Fibroblast of skin of left quadriceps (primary cell): ENCODE results near the gene SRL.
A peak's percentile ranks its signal among the peaks of the same experiment; 100 is the strongest.
"Not testable (repeated sequence)": the region's sequence is repeated elsewhere in the genome, so short reads cannot be mapped to it uniquely, and the experiment has no call there.

Experiments used
- DNase-seq, 2 experiments: peaks; one replicate each; pipeline ENCODE4 v3.0.0-alpha.2; 2013; ENCODE audit warnings: low read depth in 2 of 2

Gene SRL

DNA sequence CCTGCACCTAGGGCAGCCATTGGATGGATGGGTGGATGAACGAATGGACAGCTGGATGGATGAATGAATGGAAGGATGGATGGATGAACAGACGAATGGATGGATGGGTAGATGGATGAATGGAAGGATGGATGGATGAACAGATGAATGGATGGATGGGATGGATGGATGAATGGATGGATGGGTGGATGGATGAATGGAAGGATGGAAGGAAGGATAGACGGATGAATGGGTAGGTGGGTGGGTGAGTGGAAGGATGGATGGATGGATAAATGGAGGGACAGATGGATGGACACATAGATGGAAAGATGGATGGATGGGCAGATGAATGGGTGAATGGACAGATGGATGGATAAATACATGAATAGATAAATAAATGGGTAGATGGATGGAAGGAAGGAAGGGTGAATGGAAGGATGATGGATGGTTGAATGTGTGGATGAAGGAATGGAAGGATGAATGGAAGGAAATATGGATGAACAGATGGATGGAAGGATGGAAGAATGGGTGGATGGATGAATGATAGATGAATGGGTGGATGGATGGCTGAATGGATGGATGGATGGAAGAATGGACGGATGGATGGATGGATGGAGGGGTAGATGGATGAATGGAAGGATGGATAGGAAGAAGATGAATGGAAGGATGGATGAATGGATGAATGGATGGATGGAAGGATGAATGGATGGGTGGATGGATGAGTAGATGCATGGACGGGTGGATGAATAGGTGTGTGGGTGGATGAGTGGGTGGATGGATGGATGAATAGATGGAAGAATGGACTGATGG is 15.4 kb downstream of the SRL start:
- DNase-seq = no peak

DNA sequence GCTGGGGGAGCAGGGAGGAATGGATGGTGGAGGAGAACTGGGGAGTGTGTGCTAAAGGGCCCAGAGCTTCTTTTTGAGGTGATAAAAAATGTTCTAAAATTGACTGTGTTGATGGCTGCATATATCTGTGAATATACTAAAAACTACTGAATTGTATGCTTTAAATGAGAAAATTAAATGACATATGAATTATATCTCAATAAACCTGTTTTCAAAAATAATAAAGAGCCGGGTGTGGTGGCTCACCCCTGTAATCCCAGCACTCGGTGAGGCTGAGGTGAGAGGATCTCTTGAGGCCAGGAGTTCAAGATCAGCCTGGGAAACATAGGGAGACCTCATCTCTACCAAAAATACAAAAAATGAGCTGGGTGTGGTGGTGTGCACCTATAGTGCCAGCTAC is 16.8 kb downstream of the SRL start:
- no peak for DNase-seq

DNA sequence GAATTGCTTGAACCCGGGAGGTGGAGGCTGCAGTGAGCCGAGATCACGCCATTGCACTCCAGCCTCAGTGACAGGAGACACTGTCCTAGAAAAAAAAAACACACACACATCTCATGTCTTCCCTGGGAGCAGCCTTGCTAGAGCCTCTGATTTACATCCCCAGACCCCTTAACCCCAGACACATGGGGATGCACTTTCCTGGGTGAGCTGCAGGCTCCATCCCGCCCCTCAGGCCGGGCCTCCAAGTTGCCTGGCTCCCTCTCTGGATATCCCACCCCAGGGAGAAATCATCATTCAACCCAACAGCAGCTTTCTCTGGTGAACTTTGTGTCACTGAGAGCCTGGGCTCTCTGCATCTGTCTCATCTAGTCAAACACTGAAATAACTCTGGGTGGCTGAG is 21.5 kb downstream of the SRL start:
- no peak for DNase-seq

DNA sequence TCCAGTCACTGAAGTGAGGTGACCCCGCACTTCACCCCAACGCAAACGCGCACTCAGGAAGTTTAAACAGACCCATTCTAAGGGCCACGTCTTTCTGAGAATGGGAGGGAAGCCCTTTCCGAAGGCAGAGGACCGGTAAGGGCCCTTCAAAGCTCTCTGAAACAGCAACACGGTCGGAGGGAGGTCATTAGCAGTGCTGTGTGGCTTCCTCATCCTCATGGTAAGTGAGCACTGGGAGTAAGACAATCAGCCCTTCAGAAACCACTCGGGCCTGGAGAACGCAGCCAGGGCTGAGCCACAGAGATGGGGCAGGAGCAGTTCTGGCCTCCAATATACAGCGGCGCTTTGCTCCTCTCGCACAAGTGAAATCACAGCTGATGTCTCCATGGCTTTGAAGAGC is 23.7 kb downstream of the SRL start:
- no peak for DNase-seq

DNA sequence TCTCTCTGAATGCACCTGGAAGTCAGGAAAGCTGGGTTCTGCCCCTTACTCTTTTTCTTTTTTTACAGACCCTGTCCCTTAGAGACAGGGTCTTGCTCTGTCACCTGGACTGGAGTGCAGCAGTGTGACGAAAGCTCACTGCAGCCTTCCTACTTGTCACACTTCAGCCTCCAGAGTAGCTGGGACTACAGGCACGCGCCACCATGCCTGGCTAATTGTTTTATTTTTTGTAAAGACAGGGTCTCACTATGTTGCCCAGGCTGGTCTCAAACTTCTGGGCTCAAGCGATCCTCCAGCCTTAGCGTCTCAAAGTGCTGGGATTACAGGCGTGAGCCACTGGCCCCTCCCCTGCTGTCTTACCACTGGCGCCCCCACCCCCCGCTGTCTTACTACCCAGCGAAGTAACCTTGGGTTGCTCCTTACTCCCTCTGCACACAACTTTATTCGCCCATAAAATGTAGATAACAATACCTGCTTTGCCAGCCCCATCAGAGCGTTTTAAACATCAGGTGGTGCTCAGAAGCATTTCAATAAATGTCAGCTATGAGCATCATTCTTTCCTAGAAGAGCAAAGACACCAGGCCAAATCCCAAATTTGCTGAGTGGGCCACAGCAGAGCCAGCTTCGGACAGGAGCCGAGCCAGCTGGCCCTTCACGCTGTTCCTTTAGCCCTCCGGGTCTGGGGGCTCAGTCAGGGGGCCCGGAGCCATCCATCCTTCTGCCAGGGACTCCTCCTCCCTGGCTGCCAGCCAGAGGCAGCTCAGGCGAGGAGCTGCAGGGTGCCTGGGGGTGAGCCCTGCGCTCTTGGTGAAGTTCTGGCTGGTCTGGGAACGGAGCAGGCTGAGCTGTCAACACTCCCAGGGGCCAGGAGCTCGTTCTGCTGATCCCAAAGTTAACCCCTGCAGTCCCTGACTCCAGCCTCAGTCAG is 24.4 kb downstream of the SRL start:
- peak in 1 of 2 experiments; percentile 10 for DNase-seq

DNA sequence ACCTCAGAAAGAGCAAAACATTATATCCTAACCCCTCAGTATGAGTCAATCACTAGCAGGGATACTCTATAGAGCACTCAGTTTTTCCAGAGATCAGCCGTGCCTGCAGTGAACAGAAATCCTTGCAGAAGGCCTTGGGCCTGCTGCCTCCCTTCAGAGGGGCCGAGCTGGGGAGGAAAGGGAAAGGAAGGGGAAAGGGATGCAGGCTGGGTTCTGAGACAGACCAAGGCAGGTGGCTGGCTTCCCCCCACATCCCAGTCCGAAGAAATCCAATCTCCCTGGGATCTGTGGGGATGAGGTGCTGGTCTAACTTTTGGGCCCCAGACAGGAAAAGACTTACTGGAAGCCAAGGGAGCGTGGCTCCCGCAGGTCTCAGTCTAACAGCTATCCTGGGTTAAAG is 25.3 kb downstream of the SRL start:
- no peak for DNase-seq

DNA sequence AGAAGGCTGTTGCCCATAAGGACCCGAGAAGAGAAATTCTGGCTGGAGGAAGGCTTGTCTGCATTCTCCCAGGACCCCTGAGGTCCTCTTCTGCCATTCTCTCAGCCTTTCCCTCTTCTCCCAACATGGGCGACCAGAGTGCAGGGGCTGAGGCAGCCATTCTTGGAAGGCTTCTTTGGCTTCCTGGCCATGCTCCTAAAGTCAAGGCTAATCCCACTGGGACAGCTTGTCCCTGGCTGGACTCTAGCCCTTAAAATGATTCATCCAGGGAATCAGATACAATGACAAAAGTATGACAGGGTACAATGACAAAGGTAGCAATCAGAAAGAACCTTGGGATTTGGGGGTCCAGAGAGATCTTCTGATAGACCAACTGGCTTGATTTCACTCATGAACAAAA is 26.8 kb downstream of the SRL start:
- no peak for DNase-seq

DNA sequence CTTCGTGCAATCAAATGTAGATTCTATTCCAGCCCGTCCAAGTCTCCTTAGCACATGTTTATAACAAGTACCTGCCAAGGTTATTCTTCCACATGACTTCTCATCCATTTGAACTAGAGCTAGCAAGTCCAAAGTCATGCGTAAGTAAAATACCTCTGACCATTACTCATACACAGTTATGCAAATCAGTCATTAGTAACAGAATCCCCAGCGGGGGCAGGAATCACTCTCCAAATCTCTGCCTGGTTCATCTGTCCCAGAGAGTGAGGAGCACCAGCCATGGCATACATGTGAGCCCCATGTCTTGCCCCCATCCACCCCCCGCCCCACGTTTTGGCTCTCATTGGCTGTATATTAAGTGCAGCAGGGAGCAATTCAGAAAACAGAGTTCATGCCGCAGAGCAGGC is 27.7 kb downstream of the SRL start:
- peak; percentile 80 to 84 for DNase-seq

DNA sequence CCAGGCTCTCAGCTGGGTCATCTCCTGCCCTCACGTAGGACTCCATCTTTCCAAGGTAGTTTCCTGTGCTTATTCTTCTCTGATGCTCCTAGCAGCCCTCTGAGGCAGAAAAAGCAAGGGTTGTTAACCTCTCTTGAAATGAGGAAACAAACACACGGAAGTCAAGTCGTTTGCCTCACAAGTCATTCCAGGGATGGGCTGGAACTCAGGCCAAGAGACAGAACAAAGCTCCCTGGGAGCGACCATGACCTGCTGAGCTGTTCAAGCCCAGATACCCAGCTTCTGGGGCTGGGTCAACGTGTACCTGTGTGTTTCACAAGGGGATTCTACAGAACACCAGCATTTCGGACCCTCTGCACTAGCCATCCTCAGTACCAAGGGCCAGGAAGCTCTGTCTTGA is 28.1 kb downstream of the SRL start:
- DNase-seq = no peak

DNA sequence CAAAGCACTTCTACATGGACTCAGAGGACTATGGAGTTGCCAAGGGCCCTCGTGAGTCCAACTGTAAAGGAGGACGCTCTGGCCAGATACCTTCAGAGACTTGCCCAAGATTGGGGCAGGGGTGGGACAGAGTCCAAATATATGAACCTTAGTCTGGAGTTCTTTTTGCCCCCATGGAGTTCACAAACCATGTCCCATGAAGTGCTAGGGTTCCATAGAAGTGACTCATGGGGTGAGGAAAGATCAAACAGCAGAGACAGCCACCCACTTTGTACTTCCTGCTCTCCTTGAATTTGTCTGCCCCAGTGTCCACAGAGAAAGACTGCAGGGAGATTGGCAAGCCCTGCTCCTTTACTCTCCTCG is 29.0 kb downstream of the SRL start:
- DNase-seq = peak in 1 of 2 experiments; percentile 13

DNA sequence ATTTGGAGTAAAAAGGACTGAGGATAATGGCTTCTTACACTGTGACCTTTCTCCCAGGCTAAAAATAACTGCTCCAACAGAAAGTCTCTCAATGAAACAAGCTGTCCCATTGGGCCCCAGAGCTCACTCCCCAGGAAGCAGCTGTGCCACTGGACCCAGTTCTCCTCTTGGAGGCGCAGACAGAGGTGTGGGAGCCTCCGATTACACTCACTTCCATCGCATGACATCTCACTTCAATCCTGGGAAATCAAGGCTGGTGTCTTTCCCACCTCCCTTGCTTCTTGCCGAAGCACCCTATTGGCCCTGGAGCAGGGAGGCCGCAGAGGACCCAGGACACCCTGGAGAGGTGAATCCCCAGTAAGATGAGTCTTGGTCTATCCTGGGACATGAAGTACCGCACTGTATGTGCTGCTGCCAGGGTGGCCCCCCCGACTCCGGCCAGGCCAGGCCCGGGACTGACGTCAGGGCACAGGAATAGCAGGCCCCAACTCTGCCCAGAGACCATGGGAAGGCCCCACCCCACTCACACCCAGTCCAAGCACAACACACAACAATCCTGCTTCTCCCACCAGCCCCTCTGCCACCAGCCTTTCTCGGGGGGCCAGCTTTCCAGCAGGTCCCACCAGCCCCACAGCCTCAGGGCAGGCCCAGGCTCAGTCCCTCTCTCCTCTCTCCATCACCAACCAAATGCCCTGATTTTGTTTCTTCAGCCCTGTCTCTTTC is 29.5 kb downstream of the SRL start:
- DNase-seq = no peak

DNA sequence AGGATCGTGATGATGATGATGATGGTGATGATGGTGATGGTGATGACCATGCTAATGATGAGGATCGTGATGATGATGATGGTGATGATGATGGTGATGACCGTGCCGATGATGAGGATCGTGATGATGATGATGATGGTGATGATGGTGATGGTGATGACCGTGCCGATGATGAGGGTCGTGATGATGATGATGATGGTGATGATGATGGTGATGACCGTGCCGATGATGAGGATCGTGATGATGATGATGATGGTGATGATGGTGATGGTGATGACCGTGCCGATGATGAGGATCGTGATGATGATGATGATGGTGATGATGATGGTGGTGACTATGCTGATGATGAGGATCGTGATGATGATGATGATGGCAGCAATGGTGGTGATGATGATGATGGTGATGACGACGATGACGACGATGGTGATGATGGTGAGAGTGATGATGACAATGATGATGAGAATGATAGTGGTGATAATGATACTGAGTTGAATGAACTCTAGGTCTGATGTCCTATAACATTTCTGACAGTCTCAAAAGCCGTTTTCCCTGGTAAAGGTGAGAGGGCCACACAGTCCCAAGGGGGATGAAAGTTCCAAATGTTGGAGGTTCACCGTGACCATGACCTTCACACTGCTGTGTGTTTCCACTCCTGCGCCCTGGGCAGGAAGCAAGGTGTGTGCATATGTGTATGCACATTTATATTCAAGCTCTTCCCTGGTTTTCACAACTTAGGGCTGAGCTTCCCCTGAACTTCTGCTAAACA is 30.3 kb downstream of the SRL start:
- DNase-seq = not testable (repeated sequence)

DNA sequence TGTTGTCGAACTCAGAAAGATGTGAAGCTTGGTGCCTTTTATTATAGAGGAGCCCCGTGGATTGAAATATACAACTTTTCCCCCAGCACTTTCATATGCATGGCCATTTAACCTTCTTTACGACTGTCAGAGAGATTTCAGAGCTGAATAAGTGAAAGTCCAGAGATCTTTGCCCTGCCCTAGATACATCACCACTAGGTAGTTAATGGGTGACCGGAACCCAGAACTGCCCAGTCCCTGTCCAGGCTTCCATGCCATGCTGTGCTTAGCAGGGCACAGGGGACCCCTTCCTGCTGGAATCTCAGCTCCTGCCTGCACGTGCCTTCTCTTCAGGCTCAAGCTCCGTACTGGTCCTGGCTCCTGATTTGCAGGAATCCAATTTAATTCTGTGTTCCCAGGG is 32.2 kb downstream of the SRL start:
- no peak for DNase-seq

DNA sequence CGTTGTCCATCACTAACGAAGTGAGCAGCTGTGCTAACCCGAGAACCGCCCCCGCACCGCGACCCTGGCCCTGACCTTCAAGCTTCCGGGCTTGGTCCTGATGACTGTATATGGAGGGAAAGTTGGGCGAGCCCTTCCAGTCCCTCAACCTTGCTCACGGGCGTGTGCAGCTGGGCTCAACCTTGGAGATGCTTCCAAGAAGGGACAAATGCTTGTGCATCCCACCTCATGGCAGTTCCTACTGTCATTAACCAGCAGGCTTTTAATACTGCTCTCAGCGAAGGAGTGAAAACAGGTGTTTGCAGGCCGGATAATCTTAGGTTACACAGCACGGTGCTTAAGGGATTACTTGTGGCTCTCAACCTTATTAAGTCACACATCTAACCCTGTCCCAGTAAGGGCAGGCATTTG is 33.5 kb downstream of the SRL start:
- DNase-seq = no peak

DNA sequence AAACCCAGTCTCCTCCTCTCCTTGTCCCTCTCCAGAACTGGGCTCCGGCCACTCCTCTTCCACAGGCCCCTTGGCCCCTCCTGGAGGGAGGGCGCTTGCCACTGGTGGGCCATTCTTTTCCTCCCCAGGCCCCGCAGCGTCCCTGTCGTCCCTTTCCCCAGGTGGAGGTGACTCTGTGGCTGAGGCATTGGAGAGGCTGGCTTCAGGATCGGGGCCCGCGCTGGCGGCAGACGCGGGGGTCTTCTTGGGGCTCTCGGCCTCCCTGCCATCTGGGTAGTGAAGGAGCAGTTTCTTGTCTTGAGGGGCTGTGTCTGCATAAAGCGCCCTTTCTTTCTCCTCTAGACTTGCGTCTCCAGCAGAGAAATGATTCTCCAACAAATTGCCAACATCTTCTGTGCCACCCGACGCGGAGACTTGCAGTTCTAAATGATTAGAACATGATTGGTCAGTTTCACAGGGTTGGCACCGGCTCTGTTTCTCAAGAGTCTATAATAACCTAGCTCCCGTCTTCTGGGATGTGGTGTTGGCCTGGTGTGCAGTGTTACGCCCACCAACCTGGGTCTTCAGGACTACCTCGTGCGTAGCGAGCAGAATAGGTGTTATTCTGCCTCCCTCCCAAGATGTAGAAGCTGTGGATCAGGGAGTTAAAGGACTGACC is 34.1 kb downstream of the SRL start:
- DNase-seq = no peak

DNA sequence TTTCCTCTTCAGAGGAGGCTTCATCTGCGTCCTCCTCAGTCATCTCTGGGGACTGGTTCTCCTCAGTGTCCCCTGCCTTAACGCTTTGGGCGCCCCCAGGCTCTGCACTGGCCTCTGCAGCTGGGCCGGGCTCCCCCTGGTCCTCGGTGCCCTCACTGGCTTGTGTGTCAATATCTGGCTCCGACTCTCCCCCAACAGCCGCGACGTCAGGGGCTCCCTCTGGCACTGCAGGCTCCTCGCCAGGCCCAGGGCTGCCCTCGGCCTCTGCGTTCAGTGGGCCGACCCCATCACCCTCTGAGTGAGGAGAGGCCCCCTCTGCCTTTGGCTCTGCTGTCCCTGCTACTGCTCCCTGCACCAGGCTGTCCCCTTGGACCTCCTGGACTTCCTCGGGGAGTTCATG is 34.7 kb downstream of the SRL start:
- DNase-seq = no peak

DNA sequence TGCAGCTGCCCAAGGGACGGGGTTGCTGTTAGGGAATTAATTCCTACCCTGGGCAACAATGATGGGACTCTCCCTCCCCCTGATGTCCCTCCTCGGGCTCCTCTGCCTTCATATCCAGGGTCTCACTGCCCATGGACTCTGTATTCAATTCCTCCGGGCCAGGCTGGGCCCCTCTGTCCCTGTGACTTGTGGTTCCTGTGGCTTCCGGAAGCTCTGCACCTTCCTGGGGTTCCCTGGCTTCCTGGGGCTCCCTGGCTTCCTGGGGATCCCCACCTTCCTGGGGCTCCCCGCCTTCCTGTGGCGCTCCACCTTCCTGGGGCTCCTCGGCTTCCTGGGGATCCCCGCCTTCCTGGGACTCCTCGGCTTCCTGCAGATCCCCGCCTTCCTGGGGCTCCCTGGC is 35.2 kb downstream of the SRL start:
- no peak for DNase-seq

DNA sequence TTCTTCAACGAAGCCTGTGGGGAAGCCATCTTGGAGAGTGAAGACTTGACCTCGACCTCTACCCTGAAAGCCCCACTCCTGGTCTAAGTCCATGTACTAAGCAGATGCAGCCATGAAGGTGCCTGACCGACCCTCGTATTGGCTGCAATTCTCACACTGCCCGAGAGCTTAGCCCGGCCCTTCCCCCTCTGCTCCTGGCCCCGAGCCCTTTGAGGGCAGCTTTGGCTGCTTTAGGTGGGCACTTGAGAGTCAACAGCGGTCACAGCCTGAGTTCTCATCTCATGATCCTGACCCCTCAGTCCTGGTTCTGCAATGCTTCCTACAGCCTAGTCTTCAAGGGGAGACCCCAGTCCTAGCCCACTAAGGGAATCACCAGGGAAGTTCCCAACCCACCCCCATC is 35.9 kb downstream of the SRL start:
- no peak for DNase-seq

DNA sequence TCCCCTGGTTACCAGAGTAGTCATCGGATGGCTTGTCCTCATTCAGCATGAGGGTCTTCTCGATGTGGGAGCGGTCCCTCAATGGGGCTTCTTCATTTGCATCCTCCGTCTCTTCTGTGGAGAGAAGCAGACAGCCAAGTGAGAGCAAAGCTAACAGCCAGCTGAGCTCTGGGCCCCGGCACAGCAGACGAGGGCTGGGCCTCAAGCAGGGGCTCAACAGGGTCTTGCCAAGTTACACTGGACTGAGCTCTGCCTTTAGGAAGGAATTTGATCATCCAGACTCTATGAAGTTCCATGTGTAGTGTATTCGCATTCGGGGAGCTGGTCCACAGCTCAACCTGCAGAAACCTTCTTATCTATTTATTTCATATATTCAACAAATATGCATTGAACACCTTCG is 37.4 kb downstream of the SRL start:
- DNase-seq = no peak

DNA sequence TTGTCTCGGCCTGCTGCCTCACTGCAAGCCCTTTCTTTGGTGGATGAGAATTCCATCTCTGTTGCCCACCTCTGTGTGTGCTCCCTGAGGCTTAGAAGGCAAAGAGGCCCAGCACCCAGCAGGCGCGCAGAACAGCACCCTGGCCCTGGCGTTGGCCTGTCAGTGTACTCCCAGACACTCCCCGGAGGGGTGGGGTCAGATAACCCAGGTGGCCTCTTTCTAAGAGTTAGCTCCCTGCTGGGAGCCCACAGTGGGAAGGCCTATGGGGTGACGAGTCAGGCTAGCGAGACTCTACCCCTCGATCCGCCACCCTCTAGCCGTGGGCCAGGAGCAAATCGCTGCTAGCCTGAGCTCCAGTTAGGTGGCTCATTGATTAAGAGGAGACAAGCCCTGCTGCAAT is 38.1 kb downstream of the SRL start:
- no peak for DNase-seq
